ENCODE results near the gene FLOT1.

Gene FLOT1

GRCh38 chr6:30748851-30749540 lies 6.5 kb upstream of the FLOT1 start:
- TF ChIP-seq JUND (IDR thresholded peaks at IDR 0.05; ENCODE audit: low read depth) = no peak
- in situ Hi-C loops (cut with HindIII; ENCODE audit: low pct_unique_long_range_greater_than_20kb, low sequenced_read_pairs) = no loop called here
- peak in 1 of 2 experiments; percentile 66 for DNase-seq (ENCODE audit: low read depth in 1 of 2, low spot score in 1 of 2)

DNA sequence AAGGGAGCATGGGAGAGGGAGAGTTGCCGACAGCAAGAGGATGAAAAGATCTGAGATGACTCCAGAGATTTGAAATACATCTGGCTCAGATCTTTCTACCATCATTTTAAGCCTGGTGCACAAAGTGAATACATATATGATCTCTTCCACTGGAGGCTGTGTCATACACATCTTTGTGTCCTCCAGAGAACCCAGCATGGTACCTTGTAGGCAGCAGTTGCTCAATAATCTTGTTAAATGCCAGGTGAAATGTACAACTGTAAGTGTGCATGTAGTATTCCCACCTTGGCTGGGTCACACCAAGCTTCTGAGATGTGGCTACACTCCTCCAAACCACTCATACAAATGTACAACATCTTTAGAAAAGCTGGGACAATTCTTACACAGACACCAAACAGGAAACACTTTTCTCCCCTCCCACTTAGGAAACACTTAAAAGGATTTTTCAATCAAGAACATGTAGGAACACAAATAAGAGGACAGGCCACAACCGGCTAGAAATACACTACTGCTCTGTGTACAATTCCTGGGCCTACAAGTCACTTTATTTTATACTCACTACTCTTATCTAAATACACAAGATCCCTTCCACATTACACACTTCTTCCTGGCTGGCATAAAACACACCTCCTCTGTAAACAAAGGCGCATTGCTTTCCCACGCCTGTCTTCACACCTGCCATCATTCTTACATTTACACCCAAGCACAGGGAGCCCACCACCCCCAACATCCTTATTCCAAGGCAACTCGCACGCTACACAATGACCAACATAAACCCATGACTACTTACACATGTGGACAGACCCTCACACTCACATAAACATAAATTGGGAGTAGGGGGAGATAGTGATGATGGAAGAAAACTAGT lies 5.6 kb upstream of the FLOT1 start:
- TF ChIP-seq JUND (IDR thresholded peaks at IDR 0.05; ENCODE audit: low read depth) = no peak
- DNase-seq (ENCODE audit: low read depth in 1 of 2, low spot score in 1 of 2) = peak in 1 of 2 experiments; percentile 82
- in situ Hi-C loops (cut with HindIII; ENCODE audit: low pct_unique_long_range_greater_than_20kb, low sequenced_read_pairs) = no loop called here

GRCh38 chr6:30747300-30747687 lies 4.8 kb upstream of the FLOT1 start:
- DNase-seq (ENCODE audit: low read depth in 1 of 2, low spot score in 1 of 2) = no peak
- in situ Hi-C loops (cut with HindIII; ENCODE audit: low pct_unique_long_range_greater_than_20kb, low sequenced_read_pairs) = no loop called here
- TF ChIP-seq JUND (IDR thresholded peaks at IDR 0.05; ENCODE audit: low read depth) = no peak

DNA sequence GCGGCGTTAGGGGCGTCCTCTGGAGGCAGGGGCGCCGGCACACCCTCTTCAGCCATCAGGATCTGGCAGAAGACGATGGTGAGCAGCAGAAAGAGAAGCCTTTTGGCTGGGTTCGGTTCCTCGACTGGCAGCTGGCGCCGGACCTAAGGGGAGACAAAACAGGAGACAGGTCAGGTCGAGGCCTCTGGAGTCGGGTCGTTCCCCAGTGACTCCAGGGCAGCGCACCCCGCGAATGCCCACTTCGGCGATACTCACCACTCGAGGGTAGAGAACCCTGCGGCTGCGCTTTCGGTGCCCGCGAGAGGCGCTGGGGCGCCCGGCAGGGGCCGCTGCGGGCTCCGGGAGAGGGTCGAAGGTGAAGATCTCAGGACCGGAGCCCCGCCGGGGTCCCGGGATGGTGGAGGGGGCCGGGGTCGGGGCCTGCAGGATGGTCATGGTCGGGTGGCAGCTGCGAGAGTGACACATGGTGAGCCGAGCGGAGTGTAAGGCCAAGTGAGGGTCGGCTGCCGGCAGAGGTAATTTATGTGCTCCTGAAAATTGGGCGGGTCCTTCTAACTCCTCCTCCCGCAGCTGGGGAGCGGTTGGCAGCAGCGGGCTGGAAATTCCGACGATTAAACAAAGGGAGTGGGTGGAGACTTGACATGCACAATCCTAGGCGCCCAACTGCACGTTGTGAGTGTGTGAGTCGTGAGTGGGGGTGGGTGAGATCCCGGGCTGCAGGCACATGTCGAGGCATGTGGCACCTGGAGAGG lies 1.7 kb upstream of the FLOT1 start, which contains the start of gene IER3:
Gene IER3, minus strand, starts transcription at position 494 of the 752 bp plus-strand sequence. Its CDS starts 29 bp downstream, at position 465.
- peak; percentile 47 to 96 for DNase-seq (ENCODE audit: low read depth in 1 of 2, low spot score in 1 of 2)
- in situ Hi-C loops (cut with HindIII; ENCODE audit: low pct_unique_long_range_greater_than_20kb, low sequenced_read_pairs) = no loop called here
- no peak for TF ChIP-seq JUND (IDR thresholded peaks at IDR 0.05; ENCODE audit: low read depth)

GRCh38 chr6:30743099-30744053 lies 889 bp upstream of the FLOT1 start:
- in situ Hi-C loops (cut with HindIII; ENCODE audit: low pct_unique_long_range_greater_than_20kb, low sequenced_read_pairs) = no loop called here

DNA sequence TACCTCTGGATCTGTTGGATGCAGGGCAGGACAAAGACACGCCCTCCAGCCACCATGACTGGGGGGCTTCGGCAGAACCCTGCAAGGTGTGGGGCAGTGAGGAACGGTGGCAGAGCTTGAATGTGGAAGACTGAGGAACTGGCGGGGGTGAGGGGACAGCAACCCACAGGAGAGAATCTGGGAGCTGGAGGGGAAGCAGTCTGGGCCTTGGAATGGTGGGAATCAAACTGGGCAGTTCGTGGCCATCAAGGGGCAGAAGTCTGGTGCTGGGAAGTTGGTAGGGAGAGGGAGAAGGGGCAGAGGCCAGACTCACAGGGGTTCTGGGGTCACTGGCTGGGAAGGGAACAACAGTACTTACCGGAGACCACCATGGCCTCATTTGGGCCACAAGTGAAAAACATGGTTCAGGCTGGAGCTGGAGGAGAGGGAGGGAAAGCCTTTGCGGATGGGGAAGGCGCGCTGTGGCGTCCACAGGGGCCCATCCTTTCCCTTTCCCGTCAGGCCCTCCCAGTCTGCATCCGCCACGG lies 635 bp downstream of the FLOT1 start:
- in situ Hi-C loops (cut with HindIII; ENCODE audit: low pct_unique_long_range_greater_than_20kb, low sequenced_read_pairs) = no loop called here
- no peak for TF ChIP-seq JUND (IDR thresholded peaks at IDR 0.05; ENCODE audit: low read depth)
- DNase-seq (ENCODE audit: low read depth in 1 of 2, low spot score in 1 of 2) = no peak

More at GRCh38 chr6:30743099-30744053, 889 bp upstream of the FLOT1 start:
- peak in 1 of 2 experiments; percentile 46 for DNase-seq (ENCODE audit: low read depth in 1 of 2, low spot score in 1 of 2)
- TF ChIP-seq JUND (IDR thresholded peaks at IDR 0.05; ENCODE audit: low read depth) = no peak

DNA sequence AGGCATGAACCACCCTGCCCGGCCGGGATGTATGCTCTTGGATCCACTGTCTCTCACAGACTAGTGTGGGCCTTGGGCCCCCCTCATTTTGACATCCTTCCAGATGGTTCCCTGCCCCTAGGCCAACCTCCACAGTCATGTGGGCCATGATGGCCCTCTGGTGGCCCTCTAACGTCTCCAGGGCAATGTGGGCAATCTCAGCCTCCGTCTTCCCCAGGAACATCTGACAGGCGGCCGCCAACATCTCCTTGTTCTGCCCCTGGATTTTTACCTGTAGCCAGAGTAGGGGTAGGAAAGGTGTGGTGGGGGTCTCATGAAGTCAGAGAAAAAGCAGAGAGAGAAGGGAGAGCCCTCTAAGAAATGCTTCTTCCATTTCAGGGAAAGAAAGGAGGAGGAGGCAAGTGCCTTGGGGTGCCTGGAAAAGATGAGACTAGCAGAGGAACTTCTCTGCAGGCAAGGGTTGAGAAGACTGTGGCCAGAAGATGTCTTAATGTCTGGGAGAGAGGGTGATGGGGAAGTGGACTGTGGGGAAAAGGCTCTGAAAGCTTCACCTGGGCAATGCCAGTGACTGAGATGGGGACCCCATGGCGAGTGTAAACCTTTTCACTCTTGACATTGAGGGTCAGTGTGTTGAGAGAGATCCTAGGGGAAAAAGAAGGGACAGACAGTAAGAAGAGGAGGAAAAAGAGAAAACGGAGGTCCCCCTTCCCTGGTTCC lies 1.3 kb downstream of the FLOT1 start:
- DNase-seq (ENCODE audit: low read depth in 1 of 2, low spot score in 1 of 2) = peak in 1 of 2 experiments; percentile 32
- TF ChIP-seq JUND (IDR thresholded peaks at IDR 0.05; ENCODE audit: low read depth) = no peak
- in situ Hi-C loops (cut with HindIII; ENCODE audit: low pct_unique_long_range_greater_than_20kb, low sequenced_read_pairs) = no loop called here

DNA sequence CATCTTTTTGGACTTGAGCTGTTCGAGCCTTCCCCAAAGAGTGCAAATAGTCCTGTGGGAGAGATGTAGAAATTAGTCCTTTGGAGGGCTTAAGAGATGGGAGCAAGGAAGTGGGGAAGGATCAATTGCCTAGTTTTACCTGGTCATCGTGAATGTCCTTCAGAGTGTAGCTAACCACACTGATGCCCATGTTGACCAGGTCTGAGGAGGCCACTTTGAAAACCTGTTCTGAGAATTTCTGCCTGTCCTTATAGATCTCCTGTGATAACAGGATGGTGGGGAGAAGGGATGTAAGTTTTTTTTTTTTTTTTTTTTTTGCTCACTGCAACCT lies 2.0 kb downstream of the FLOT1 start:
- in situ Hi-C loops (cut with HindIII; ENCODE audit: low pct_unique_long_range_greater_than_20kb, low sequenced_read_pairs) = no loop called here
- no peak for DNase-seq (ENCODE audit: low read depth in 1 of 2, low spot score in 1 of 2)

DNA sequence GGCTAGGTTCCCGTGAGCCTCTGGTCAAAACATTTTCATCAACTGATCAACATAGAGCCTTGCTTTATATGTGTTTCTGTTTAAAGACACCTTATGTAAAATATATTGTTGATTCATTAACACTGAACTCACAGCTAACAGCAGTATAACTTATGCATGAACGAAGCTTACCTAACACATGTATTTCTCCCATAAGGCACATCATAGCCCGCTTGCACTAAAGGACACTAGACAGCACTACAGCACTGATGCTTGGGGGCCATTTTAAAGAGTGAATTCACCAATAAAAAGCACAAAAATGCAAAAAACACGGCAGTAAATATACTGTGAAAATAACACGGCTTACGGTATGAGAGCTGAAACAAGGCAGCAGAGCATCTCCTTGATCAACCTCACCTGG lies 4.0 kb downstream of the FLOT1 start:
- no peak for TF ChIP-seq JUND (IDR thresholded peaks at IDR 0.05; ENCODE audit: low read depth)
- in situ Hi-C loops (cut with HindIII; ENCODE audit: low pct_unique_long_range_greater_than_20kb, low sequenced_read_pairs) = no loop called here
- no peak for DNase-seq (ENCODE audit: low read depth in 1 of 2, low spot score in 1 of 2)

More for the DNA sequence above, 2.0 kb downstream of the FLOT1 start:
- TF ChIP-seq JUND (IDR thresholded peaks at IDR 0.05; ENCODE audit: low read depth) = no peak

GRCh38 chr6:30735668-30736314 lies 6.7 kb downstream of the FLOT1 start:
- in situ Hi-C loops (cut with HindIII; ENCODE audit: low pct_unique_long_range_greater_than_20kb, low sequenced_read_pairs) = no loop called here
- TF ChIP-seq JUND (IDR thresholded peaks at IDR 0.05; ENCODE audit: low read depth) = no peak

More at GRCh38 chr6:30735668-30736314, 6.7 kb downstream of the FLOT1 start:
- DNase-seq (ENCODE audit: low read depth in 1 of 2, low spot score in 1 of 2) = no peak

Measured in T47D (cell line).